Measurements from ENCODE around the gene GFI1. TPM values are rescaled to one million over a fixed set of nuclear protein-coding genes. Genes with fewer than 3 reads are reported as not detected.

Gene GFI1
- total and polyA plus RNA-seq, 10 donors, result 1.9 to 19.2 (median 10.6) TPM

DNA sequence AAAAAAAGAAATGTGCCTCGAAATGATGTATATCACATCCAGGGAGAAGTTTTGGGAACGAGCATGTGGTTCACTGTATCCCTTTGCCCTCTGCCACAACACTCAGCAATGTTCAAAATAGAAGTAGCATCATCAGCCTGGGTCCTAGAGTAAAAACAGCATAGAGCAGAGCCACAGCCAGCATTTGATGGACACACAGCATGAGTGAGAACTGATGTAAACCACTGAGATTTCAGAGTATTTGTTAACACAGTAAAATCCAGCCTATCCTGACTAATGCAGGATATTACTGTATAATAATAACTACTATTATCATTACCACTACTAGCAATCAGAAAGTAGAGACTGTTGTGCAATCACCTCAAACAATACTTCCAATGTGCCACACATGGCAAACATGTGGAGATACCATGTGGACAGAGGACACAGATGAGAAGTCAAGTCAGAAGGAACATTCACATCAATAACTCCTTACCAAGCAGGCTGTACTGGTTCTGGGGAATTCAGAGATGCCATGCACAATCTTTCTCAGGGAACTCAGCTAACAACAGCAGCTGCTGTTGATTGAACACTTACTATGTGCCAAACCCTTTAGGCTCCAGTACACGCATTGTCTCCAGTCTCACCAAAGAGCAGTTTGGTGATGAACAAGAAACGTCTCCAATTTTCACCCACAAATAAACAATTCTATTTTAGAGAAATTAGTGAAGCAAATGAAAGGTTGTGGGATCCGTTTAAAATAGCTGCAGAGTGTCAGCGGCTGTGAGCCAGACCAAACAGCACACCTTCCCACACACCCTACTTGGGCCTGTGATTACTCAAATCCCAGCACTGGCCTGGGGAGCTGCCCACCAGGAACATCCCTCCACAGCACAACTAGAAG, 16.6 kb upstream of the GFI1 start:
- no peak for DNase-seq
- Histone ChIP-seq H3K27me3 (replicated peaks in 1 of 7) (no peaks in the 10 kb centered on the region), H3K27ac (no peak overlapping the region)

DNA sequence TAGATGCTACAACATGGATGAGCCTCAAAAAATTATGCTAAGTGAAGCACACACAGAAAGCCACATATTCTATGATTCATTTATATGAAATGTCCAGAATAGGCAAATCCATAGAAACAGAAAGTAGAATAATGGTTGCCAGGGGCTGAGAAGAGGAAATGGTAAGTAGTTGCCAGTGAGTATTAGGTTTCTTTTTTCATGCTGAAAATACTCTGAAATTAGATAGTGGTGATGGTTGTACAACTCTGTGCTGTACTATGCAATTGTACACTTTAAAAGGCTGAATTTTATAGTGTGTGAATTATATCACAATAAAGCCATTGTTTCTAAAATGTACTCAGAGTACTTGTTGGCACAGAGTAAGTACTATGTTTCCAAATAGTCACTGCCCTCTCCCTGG, 15.5 kb upstream of the GFI1 start:
- intact Hi-C loops (cut with DNase I; ENCODE audit: low total_unique reads), result no loop called here
- DNase-seq, result no peak
- TF ChIP-seq POLR2A (IDR thresholded peaks at IDR 0.05), result no peak
- TF ChIP-seq, protein P1, sequence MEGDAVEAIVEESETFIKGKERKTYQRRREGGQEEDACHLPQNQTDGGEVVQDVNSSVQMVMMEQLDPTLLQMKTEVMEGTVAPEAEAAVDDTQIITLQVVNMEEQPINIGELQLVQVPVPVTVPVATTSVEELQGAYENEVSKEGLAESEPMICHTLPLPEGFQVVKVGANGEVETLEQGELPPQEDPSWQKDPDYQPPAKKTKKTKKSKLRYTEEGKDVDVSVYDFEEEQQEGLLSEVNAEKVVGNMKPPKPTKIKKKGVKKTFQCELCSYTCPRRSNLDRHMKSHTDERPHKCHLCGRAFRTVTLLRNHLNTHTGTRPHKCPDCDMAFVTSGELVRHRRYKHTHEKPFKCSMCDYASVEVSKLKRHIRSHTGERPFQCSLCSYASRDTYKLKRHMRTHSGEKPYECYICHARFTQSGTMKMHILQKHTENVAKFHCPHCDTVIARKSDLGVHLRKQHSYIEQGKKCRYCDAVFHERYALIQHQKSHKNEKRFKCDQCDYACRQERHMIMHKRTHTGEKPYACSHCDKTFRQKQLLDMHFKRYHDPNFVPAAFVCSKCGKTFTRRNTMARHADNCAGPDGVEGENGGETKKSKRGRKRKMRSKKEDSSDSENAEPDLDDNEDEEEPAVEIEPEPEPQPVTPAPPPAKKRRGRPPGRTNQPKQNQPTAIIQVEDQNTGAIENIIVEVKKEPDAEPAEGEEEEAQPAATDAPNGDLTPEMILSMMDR (IDR thresholded peaks at IDR 0.05 in 8 of 11, conservative IDR thresholded peaks at IDR 0.05 in 3 of 11), result no peak
- Histone ChIP-seq H3K27ac (no peak overlapping the region), H3K9me3 (no peaks in the 10 kb centered on the region), H3K4me1 (peaks cover 0 to 8% (median 0%) of the 10 kb centered on the region in 6 donors), H3K27me3 (replicated peaks in 1 of 7) (no peaks in the 10 kb centered on the region), H3K4me3 (no peak overlapping the region), H3K36me3 (no peaks in the 10 kb centered on the region)

More for the DNA sequence above, 16.6 kb upstream of the GFI1 start:
- Histone ChIP-seq H3K36me3 (no peaks in the 10 kb centered on the region), H3K9me3 (no peaks in the 10 kb centered on the region), H3K4me1 (peaks cover 0 to 8% (median 0%) of the 10 kb centered on the region in 6 donors), H3K4me3 (no peak overlapping the region)
- no peak for TF ChIP-seq POLR2AphosphoS5 (IDR thresholded peaks at IDR 0.05)
- 75 to 84% (median 82%) methylated on average over 6 of the region's 6 CpGs for WGBS, 5 donors
- intact Hi-C loops (cut with DNase I; ENCODE audit: low total_unique reads), result no loop called here

DNA sequence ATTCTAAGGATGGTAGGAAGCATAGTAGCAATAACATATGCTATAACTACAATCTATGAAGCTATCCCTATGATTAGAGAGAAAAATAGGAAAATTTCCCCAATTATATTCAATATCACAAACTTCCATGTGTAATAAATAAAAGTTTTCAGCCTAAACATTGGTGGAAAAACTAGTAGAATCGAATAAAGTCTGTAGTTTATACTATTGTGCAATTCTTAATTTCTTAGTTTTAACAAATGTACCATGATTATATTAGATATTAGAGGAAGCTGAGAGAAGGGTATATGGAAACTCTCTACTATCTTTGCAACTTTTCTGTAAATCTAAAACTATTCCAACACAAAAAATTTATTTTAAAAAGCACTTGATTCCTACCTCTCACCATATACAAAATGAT, 13.8 kb upstream of the GFI1 start:
- Histone ChIP-seq H3K9me3 (no peaks in the 10 kb centered on the region), H3K27ac (no peak overlapping the region), H3K4me1 (peaks cover 0 to 10% (median 0%) of the 10 kb centered on the region in 6 donors), H3K4me3 (no peak overlapping the region), H3K27me3 (replicated peaks in 1 of 7) (no peaks in the 10 kb centered on the region), H3K36me3 (no peaks in the 10 kb centered on the region)
- WGBS, 5 donors, result 80 to 91% (median 82%) methylated on average over 1 of the region's 1 CpG
- no peak for DNase-seq
- TF ChIP-seq, protein P1 (IDR thresholded peaks at IDR 0.05 in 8 of 11, conservative IDR thresholded peaks at IDR 0.05 in 3 of 11), result no peak
- TF ChIP-seq POLR2AphosphoS5 (IDR thresholded peaks at IDR 0.05) (no peak), POLR2A (IDR thresholded peaks at IDR 0.05) (no peak)
- intact Hi-C loops (cut with DNase I; ENCODE audit: low total_unique reads), result no loop called here

DNA sequence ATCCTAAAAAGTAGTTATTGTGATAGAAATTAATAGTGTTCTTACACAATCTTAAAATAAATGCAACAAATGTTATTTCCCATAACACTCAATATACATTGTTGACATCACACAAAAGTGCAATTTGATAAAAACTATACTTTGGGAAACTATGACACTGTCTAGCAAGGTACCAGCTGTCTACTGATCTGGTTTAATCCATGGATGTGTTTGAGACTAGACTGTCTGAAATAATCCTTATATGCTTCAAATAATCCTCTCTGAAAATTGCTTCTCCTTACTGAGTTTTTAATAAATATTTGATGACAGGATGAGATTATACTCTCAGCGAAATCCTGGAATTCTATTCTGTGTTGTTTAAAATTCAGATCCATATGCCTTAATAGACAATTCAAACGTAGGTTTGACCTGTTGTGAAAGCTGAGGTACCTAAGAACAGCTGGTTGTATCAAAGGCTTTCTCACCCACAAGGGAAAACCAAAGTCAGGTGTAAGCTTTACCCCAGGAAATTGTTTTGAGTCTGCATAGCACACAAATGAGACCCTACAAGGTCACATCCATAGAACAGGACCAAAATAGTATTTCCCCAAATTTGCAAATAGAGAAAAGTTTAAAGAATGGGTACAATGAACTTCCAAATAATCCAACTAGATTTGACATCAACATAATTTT, 8.8 kb upstream of the GFI1 start:
- Histone ChIP-seq H3K4me1 (peaks cover 0 to 10% (median 0%) of the 10 kb centered on the region in 6 donors), H3K36me3 (no peaks in the 10 kb centered on the region), H3K27ac (no peak overlapping the region), H3K9me3 (no peaks in the 10 kb centered on the region), H3K27me3 (replicated peaks in 1 of 7) (no peaks in the 10 kb centered on the region), H3K4me3 (no peak overlapping the region)
- intact Hi-C loops (cut with DNase I; ENCODE audit: low total_unique reads), result no loop called here
- DNase-seq, result no peak
- WGBS, 5 donors, result 54 to 70% (median 60%) methylated on average over 2 of the region's 2 CpGs
- TF ChIP-seq POLR2AphosphoS5 (IDR thresholded peaks at IDR 0.05) (no peak), POLR2A (IDR thresholded peaks at IDR 0.05) (no peak)
- TF ChIP-seq, protein P1 (IDR thresholded peaks at IDR 0.05 in 8 of 11, conservative IDR thresholded peaks at IDR 0.05 in 3 of 11), result no peak
